ENCODE results near the gene ZKSCAN2. TPM values are rescaled to one million over a fixed set of nuclear protein-coding genes. Genes with fewer than 3 reads are reported as not detected.

The ZKSCAN2 gene
- total and polyA plus RNA-seq, 9 of the 15 experiments (the other 6 are each of a cell fraction or from before 2014, with no cell fraction given) = 1.3 to 9.5 (median 4.2) TPM

DNA sequence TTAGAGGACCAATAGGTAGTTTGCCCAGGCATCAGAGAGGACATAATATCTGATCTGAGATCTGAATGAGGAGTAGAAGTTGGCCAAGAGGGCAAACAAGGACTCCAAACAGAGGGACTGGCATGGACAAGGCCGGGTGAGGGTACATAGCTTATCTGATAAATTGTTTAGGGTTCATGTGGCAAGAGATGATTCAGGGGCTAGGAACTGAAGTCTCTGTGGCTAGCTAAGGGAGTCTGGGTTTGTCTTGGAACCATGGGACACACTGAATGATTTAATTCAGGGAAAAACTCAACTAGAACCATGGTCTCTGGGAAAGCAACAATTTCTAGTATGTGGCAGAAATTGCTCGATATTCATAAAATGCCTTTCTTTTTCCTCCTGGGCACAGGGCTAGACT, 45.0 kb downstream of the ZKSCAN2 start:
- 68% methylated on average over 2 of the region's 2 CpGs for WGBS (ENCODE audit: insufficient coverage, low coverage, missing lambda C conversion rate)
- FAIRE-seq (no peak), DNase-seq (ENCODE audit: extremely low read depth in 1 of 4, low spot score in 3 of 4) (no peak), ATAC-seq (no peak)
- Histone ChIP-seq H3K4me2 (ENCODE audit: insufficient read depth, low read length) (no peak overlapping the region), H3K9me3 (replicated peaks; ENCODE audit: control insufficient read depth, insufficient read depth, low read depth, low read length) (no peaks in the 10 kb centered on the region), H3K79me2 (ENCODE audit: control insufficient read depth, insufficient read depth, low read length) (no peaks in the 10 kb centered on the region), H3K9ac (ENCODE audit: insufficient read depth in 1 of 2, low read depth in 2 of 2, low read length in 2 of 2) (no peak overlapping the region), H3K4me3 (no peak overlapping the region), H3K4me1 (replicated peaks in 1 of 2; ENCODE audit: control insufficient read depth in 2 of 2, insufficient read depth in 2 of 2, low read length in 2 of 2) (peaks cover 12 to 19% of the 10 kb centered on the region in 2 experiments; a peak in 4 of 5 replicates), H3K9me1 (ENCODE audit: control insufficient read depth, insufficient read depth, low read length) (peaks cover 2% of the 10 kb centered on the region), H3K27me3 (ENCODE audit: control insufficient read depth in 2 of 2, insufficient read depth in 2 of 2, low read length in 2 of 2) (peaks cover 0 to 6% of the 10 kb centered on the region in 2 experiments; a peak in 2 of 5 replicates), H4K20me1 (replicated peaks; ENCODE audit: control insufficient read depth, insufficient read depth, low read length) (peaks cover 14% of the 10 kb centered on the region), H2AFZ (ENCODE audit: low read depth, low read length) (no peak overlapping the region), H3K36me3 (ENCODE audit: control insufficient read depth, insufficient read depth, low read length) (no peaks in the 10 kb centered on the region), H3K27ac (ENCODE audit: extremely low read depth, low read depth, low read length) (no peak overlapping the region)
- ChIA-PET POLR2A (no interaction called here), CTCF (ENCODE audit: low intra/inter-chr PET ratio) (no interaction called here)
- no TSS peak for BruUV-seq (replicated peaks)
- in situ Hi-C loops (cut with MboI) (no loop called here), intact Hi-C loops (cut with micrococcal nuclease) (no loop called here)
- TF ChIP-seq PRPF4 (IDR thresholded peaks at IDR 0.05; ENCODE audit: insufficient read depth, low read depth, low read length, poor library complexity, severe bottlenecking) (no peak), HDGF (IDR thresholded peaks at IDR 0.05) (no peak), NR1H2 (CRISPR knock-in tag; IDR thresholded peaks at IDR 0.05) (no peak), NRF1 (conservative IDR thresholded peaks at IDR 0.05 in 1 of 2, IDR thresholded peaks at IDR 0.05 in 1 of 2) (no peak), MIER1 (IDR thresholded peaks at IDR 0.05; ENCODE audit: low read depth) (no peak), TCFL5 (CRISPR knock-in tag; conservative IDR thresholded peaks at IDR 0.05) (no peak), ZNF507 (tag; conservative IDR thresholded peaks at IDR 0.05) (no peak), MTF1 (CRISPR knock-in tag; IDR thresholded peaks at IDR 0.05; ENCODE audit: borderline replicate concordance) (no peak), ZNF384 (IDR thresholded peaks at IDR 0.05; ENCODE audit: low read depth, low read length) (no peak), MCM5 (IDR thresholded peaks at IDR 0.05; ENCODE audit: low read depth) (no peak), ZNF408 (CRISPR knock-in tag; IDR thresholded peaks at IDR 0.05; ENCODE audit: low read depth) (no peak), SNRNP70 (optimal IDR thresholded peaks at IDR 0.05; ENCODE audit: low read depth, low read length) (no peak), ZNF354B (CRISPR knock-in tag; IDR thresholded peaks at IDR 0.05) (no peak), NELFE (IDR thresholded peaks at IDR 0.05; ENCODE audit: insufficient read depth, insufficient read length) (no peak), LARP7 (IDR thresholded peaks at IDR 0.05) (no peak)
- TF ChIP-seq, protein P1, sequence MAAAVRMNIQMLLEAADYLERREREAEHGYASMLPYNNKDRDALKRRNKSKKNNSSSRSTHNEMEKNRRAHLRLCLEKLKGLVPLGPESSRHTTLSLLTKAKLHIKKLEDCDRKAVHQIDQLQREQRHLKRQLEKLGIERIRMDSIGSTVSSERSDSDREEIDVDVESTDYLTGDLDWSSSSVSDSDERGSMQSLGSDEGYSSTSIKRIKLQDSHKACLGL (CRISPR knock-in tag; IDR thresholded peaks at IDR 0.05; ENCODE audit: borderline replicate concordance, poor library complexity, severe bottlenecking) = no peak
- TF ChIP-seq, protein P2, sequence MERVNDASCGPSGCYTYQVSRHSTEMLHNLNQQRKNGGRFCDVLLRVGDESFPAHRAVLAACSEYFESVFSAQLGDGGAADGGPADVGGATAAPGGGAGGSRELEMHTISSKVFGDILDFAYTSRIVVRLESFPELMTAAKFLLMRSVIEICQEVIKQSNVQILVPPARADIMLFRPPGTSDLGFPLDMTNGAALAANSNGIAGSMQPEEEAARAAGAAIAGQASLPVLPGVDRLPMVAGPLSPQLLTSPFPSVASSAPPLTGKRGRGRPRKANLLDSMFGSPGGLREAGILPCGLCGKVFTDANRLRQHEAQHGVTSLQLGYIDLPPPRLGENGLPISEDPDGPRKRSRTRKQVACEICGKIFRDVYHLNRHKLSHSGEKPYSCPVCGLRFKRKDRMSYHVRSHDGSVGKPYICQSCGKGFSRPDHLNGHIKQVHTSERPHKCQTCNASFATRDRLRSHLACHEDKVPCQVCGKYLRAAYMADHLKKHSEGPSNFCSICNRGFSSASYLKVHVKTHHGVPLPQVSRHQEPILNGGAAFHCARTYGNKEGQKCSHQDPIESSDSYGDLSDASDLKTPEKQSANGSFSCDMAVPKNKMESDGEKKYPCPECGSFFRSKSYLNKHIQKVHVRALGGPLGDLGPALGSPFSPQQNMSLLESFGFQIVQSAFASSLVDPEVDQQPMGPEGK (CRISPR knock-in tag; IDR thresholded peaks at IDR 0.05; ENCODE audit: borderline replicate concordance) = no peak
- TF ChIP-seq, protein P3, sequence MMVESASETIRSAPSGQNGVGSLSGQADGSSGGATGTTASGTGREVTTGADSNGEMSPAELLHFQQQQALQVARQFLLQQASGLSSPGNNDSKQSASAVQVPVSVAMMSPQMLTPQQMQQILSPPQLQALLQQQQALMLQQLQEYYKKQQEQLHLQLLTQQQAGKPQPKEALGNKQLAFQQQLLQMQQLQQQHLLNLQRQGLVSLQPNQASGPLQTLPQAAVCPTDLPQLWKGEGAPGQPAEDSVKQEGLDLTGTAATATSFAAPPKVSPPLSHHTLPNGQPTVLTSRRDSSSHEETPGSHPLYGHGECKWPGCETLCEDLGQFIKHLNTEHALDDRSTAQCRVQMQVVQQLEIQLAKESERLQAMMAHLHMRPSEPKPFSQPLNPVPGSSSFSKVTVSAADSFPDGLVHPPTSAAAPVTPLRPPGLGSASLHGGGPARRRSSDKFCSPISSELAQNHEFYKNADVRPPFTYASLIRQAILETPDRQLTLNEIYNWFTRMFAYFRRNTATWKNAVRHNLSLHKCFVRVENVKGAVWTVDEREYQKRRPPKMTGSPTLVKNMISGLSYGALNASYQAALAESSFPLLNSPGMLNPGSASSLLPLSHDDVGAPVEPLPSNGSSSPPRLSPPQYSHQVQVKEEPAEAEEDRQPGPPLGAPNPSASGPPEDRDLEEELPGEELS (CRISPR knock-in tag; IDR thresholded peaks at IDR 0.05; ENCODE audit: borderline replicate concordance) = no peak
